Fibroblast of mammary gland (primary cell): ENCODE measurements around the gene SYP.

ENCODE experiments used
- DNase-seq: peaks from one replicate; pipeline ENCODE4 v3.0.0-alpha.2; 2010; ENCODE audit warnings: low read depth
- H3K4me3 ChIP-seq: 2 replicates; pipeline ENCODE4 v1.5.1; 2011; ENCODE audit warnings: low read depth, mild to moderate bottlenecking, low read length, moderate library complexity; ENCODE audit not compliant: control insufficient read depth
- TF ChIP-seq, protein P1 (sequence below): conservative IDR thresholded peaks from 2 replicates; pipeline ENCODE4 v1.5.1; 2011; ENCODE audit warnings: low read depth, low read length, inconsistent platforms; ENCODE audit not compliant: control insufficient read depth, insufficient read depth

The SYP gene

DNA sequence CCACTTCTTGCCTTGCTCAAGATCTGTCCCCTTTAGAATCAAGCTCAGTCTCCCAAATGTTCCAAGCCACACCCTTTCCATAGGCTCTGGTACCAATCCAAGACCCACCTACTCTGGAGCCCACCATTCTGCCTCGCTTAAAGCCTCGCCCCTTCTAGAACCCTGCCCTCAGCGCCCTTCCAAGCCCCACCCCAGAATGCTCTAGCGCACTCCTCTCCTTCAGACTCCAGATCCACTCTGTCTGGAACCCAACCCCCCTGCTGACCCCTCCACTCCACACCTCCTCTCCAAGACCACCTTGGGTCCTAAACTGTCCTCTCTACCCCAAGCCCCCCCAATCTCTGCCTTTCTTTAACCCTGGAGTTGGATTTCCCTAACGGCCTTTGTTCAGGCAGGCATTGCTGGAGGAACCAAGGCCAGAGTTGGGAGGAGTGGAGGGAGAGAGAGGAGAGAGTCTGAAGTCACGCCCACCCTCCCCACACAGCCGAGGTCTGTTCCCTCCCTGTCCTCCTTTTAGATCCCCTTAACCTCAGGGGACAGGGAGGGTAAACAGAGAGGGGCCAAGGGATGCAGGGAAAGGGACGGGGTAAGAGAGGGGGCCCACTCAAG lies 11.4 kb downstream of the SYP start:
- H3K4me3 ChIP-seq = no peak overlapping the region
- DNase-seq = no peak
- TF ChIP-seq, protein P1, sequence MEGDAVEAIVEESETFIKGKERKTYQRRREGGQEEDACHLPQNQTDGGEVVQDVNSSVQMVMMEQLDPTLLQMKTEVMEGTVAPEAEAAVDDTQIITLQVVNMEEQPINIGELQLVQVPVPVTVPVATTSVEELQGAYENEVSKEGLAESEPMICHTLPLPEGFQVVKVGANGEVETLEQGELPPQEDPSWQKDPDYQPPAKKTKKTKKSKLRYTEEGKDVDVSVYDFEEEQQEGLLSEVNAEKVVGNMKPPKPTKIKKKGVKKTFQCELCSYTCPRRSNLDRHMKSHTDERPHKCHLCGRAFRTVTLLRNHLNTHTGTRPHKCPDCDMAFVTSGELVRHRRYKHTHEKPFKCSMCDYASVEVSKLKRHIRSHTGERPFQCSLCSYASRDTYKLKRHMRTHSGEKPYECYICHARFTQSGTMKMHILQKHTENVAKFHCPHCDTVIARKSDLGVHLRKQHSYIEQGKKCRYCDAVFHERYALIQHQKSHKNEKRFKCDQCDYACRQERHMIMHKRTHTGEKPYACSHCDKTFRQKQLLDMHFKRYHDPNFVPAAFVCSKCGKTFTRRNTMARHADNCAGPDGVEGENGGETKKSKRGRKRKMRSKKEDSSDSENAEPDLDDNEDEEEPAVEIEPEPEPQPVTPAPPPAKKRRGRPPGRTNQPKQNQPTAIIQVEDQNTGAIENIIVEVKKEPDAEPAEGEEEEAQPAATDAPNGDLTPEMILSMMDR = no peak

DNA sequence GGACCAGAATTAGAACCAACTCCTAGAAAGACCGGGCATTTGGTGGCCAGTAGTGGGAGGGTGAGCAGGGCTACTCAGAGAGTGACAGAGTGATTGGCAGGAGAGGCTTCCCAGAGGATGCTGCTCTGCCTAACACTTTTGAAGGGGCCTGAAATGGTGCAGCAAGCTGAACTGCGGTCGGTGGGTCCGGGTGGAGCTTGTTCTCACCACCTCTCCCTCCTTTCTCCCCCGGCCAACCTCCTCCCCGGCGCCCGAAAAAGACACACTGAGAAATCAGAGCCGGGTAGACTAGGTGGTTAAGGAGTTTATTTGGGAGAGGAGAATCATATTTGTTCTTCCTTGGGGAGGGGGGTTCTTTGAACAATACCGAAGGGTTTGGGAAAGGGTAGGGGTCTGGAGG lies 12.5 kb downstream of the SYP start:
- H3K4me3 ChIP-seq = no peak overlapping the region
- TF ChIP-seq, protein P1 = no peak
- DNase-seq = no peak

DNA sequence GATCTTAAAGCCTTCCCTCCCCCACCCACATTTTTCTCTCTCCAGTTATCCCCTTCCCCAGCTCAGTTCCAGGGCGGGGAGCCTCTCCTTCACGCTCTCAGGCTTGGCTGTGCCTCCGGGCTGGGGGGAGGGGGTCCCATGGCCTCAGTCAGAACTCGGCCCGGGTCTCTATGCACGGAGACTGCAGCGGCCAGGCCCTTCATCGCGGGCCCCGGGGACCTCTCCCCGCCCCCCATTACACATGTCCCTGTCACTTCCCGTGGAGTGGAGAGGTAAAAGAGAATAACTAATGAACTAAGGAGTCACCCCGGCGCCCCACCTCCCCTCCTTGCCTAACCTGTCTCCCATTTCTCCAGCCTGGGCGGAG lies 13.0 kb downstream of the SYP start:
- TF ChIP-seq, protein P1 = no peak
- DNase-seq = no peak
- H3K4me3 ChIP-seq = no peak overlapping the region

DNA sequence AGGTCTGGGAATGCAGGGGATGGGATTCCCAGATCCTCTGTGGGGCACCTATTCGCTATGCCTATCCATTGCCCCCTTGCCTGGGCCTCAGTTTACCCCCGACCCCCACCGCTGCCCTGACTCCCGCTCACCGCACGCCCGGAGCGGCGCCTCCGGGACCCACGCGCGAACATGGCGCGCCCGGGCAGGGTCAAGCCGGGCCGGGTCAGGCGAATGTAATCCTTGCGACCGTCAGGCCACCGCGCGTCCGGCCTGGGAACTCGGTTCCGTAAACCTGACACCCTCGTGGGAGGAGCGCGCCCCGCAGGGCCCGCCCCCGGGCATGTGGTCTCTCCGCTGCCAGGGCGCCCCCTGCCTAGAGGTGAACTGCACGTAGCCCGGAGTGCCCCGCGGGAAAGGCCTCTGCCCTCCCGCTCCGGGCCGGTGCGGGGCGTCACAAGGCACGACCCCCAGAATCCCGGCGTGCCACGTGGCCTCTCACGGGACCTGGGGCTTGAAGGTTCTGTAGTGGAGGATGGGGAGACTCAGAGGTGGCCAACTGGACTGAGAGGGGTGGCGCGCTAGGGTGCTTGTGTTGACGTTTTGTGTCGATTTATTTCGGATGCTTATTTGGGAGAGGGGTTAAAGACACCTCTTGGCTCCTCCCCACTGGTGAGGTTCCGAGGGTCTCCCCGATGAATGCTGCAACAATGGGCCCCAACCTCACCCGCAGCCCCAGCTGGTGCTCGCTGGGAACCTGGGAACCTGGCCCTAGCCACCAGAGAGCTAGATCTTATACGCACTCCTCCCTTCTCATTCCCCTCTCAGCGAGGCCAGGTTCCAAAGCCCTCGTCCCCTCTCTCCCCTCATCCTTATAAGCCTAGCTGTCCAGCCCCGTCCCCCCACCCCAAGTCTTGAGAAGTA lies 13.6 kb downstream of the SYP start, which contains the start of gene PRICKLE3:
Gene PRICKLE3, minus strand, starts transcription at position 249 of the 903 bp plus-strand sequence. Its CDS starts 76 bp downstream, at position 173.
- H3K4me3 ChIP-seq = peak within 1 kb of the TSS; percentile 69
- DNase-seq = peak; percentile 54
- TF ChIP-seq, protein P1 = peak; percentile 12

DNA sequence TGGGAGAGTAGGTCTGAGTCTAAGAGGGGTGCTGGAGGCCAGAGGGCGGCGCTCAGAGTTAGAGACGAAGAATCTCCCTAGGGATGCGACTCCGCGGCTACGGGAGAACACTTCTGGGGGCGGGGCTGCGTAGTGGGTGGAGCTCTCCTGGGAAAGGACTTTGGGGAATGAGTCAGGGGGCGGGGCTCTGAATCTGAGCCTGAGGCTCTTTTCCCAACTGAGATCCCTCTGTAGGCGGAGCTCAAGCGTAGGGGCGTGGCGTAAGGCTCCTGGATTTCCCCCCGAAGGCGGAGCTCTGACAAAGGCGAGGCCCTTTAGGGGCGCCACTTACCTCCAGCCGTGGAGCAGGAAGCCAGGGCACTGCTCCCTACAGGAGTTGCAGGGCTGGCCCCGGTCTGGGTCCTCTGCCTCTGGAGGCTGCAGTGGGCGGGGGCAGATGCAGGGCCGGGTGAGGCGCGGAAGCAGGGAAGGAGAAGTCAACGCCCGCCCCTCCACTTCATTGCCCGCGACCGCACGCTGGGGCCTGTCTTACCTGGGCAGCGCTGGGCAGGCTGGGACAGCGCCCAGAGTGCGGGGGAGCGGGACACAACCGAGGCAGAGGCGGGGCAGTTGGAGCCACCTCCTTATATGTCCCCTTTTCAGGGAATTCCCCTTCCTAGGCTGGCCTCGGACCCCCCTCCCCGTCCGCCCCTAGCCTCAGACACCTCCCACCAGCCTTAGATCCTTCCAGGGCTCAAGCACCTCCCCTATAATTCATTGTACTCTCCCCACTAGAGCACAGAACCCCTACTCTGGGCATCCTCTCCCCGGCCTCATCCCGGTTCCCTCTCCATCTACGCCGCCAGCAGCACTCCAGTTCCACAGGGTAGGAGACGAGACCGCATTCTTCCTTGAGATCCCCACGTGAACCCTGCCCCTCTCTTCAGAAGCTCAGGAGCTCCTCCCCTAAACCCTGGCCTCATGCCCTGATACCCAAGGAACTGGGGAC lies 15.4 kb downstream of the SYP start:
- peak overlapping the region; percentile 69 for H3K4me3 ChIP-seq
- DNase-seq = peak; percentile 86
- TF ChIP-seq, protein P1 = no peak

DNA sequence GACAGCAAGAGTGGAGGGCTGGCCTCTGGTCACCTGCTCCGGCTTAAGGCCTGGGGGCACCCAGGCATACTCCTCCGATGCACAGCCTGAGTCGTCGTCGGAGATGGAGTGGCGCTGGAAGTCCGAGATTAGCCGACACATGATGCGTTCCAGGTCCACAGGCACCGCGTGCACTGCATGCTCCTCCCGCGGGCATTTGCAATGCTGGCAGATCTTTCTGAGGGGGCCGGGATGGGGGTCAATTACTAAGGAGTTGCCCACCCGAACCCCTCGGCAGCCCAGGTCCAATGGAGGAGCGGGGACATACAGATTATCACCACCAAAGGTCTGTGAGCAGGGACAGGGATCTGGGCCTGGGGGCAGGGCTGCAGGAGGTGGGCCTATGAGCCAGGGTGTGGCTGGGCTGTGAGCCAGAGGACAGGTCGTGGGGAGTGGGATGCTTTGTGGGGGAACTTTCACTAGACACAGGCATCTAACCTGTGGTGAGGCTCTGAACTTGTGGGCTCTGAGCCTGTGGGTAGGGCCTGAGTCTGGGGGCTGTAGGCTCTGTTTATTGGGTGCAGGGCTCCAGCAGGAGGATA lies 16.2 kb downstream of the SYP start:
- no peak overlapping the region for H3K4me3 ChIP-seq
- TF ChIP-seq, protein P1 = no peak

More for the DNA sequence above, 16.2 kb downstream of the SYP start:
- no peak for DNase-seq
